GM21529 (cell line): ENCODE measurements around the gene BTBD9.
"Not testable (repeated sequence)": the region's sequence is repeated elsewhere in the genome, so short reads cannot be mapped to it uniquely, and the experiment has no call there.

Source experiments
- ATAC-seq: cut with Tn5 transposase; IDR thresholded peaks from one replicate; pipeline ENCODE4 v1.9.1; 2021; ENCODE audit not compliant: unreplicated experiment

Gene BTBD9

GRCh38 chr6:38649744-38650143 lies 10.0 kb upstream of the BTBD9 start:
- no peak for ATAC-seq

GRCh38 chr6:38648629-38649028 lies 8.9 kb upstream of the BTBD9 start:
- no peak for ATAC-seq

GRCh38 chr6:38646166-38646878 lies 6.6 kb upstream of the BTBD9 start:
- no peak for ATAC-seq

- no peak for ATAC-seq
Observed at GRCh38 chr6:38644951-38645350, 5.2 kb upstream of the BTBD9 start.

GRCh38 chr6:38640216-38640909 lies 634 bp upstream of the BTBD9 start:
- ATAC-seq, result peak; percentile 8

- ATAC-seq, result peak; percentile 32
Observed at GRCh38 chr6:38638941-38639497, 710 bp downstream of the BTBD9 start.

- no peak for ATAC-seq
Observed at GRCh38 chr6:38637756-38638155, 2.0 kb downstream of the BTBD9 start.

- ATAC-seq, result no peak
Observed at GRCh38 chr6:38636027-38636426, 3.7 kb downstream of the BTBD9 start.

GRCh38 chr6:38634518-38634917 lies 5.2 kb downstream of the BTBD9 start:
- ATAC-seq, result no peak

- ATAC-seq, result no peak
Observed at GRCh38 chr6:38632490-38632889, 7.2 kb downstream of the BTBD9 start.

GRCh38 chr6:38631186-38631783 lies 8.4 kb downstream of the BTBD9 start:
- no peak for ATAC-seq

- ATAC-seq, result no peak
Observed at GRCh38 chr6:38625217-38625616, 14.5 kb downstream of the BTBD9 start.

GRCh38 chr6:38619342-38619741 lies 20.4 kb downstream of the BTBD9 start:
- ATAC-seq, result not testable (repeated sequence)

GRCh38 chr6:38618301-38618700 lies 21.4 kb downstream of the BTBD9 start:
- not testable (repeated sequence) for ATAC-seq

- no peak for ATAC-seq
Observed at GRCh38 chr6:38617856-38618255, 21.9 kb downstream of the BTBD9 start.

- ATAC-seq, result no peak
Observed at GRCh38 chr6:38612143-38612965, 27.4 kb downstream of the BTBD9 start.

- no peak for ATAC-seq
Observed at GRCh38 chr6:38610050-38610625, 29.6 kb downstream of the BTBD9 start.

GRCh38 chr6:38604700-38605099 lies 35.0 kb downstream of the BTBD9 start:
- ATAC-seq, result no peak

- ATAC-seq, result no peak
Observed at GRCh38 chr6:38603966-38604365, 35.8 kb downstream of the BTBD9 start.

GRCh38 chr6:38603496-38603895 lies 36.2 kb downstream of the BTBD9 start:
- ATAC-seq, result no peak
